ENCODE results near the gene SLC6A13.

SLC6A13 gene

DNA sequence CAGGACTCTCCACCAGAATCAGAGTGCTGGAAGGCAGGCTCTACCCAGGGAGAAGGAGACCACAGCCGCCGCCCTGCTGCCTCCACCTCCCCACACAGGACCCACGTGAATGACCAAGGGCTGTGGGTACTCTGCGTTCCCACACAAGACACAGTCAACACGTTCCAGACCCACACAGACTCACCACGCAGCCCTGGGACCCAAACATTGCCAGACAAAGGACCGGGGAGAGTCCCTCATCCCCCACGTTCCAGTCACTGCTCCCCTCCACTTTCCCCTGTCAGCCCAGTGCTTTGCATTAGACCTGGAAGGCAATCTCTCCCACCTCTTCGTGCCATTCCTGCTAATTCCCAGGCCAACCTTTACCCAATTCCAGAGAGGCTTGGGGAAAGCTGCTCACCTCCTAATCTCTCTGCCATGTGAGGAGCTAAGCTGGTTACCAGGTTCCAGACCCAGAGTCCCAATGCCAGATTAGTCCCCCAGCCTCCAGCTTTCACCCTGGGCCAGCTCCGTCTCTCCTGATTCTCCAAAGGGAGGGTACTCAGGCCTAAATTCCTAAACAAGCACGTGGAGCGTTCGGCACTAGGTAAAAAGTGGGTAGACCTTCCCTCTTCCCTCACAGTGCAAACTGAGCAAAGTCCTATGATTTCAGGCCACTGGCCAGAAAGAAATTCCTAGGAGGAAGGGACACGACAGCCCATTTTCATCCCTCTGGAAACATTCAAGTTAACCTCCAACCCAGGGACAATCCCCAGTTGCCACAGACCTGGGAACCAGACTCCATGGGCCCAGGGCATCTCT is 4.9 kb downstream of the SLC6A13 start:
- Mint-ChIP-seq H3K27ac (no peak overlapping the region), H3K36me3 (ENCODE audit: insufficient read depth) (no peaks in the 10 kb centered on the region), H3K27me3 (peaks cover 54 to 67% of the 10 kb centered on the region in 2 donors), H3K4me3 (no peak overlapping the region), H3K4me1 (ENCODE audit: low read depth in 2 of 2) (no peaks in the 10 kb centered on the region), H3K9me3 (no peaks in the 10 kb centered on the region)
- no peak for ATAC-seq (replicated peaks)
- DNase-seq, result no peak

DNA sequence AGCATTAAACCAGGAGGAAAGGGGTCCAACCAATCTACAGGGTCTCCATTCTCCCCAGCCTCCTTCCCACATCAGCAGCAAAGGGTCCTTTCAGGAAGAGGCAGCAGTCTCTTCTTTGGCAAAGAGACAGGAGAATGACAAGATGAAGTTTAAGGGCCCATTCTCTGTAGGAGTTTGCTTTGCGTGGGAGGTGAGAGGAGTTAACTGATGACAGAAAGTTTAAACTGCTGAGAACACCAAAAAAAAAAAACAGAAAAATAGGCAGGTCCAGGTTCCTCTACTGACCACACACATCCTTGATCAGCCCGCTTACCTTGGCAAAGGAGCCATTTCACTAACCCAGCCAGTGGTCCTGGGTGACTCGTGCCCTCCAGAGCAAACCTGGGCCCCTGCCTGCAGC is 5.7 kb downstream of the SLC6A13 start:
- no peak for ATAC-seq (replicated peaks)
- no peak for DNase-seq
- Mint-ChIP-seq H3K9me3 (no peaks in the 10 kb centered on the region), H3K27ac (no peak overlapping the region), H3K4me1 (ENCODE audit: low read depth in 2 of 2) (no peaks in the 10 kb centered on the region), H3K36me3 (ENCODE audit: insufficient read depth) (no peaks in the 10 kb centered on the region), H3K4me3 (no peak overlapping the region), H3K27me3 (peaks cover 54 to 65% of the 10 kb centered on the region in 2 donors)

DNA sequence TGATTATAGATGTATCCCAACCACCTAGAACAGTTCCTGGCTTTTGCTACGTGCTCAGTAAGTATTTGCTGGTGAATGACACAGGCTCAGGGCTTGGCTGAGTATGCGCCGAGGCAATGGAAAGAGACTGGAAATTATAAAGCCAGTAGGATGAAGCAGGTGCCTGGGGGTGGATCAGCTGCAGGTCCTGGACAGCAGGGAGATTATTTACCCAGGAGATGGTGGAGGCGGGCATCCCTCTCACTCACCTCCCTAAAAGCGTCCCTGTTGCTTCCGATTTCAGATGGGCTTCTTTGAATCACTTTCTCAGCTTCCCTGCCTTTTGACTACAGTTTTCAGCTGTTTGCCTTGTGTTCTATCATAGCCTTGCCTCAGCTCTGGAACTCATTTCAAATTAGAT is 6.4 kb downstream of the SLC6A13 start:
- no peaks in the 10 kb centered on the region for H3K36me3 Mint-ChIP-seq (ENCODE audit: insufficient read depth)
- H3K9me3 Mint-ChIP-seq, result no peaks in the 10 kb centered on the region
- no peak for ATAC-seq (replicated peaks)
- no peak overlapping the region for H3K4me3 Mint-ChIP-seq
- no peak for DNase-seq
- no peaks in the 10 kb centered on the region for H3K4me1 Mint-ChIP-seq (ENCODE audit: low read depth in 2 of 2)
- no peak overlapping the region for H3K27ac Mint-ChIP-seq
- H3K27me3 Mint-ChIP-seq, result peaks cover 54 to 61% of the 10 kb centered on the region in 2 donors

DNA sequence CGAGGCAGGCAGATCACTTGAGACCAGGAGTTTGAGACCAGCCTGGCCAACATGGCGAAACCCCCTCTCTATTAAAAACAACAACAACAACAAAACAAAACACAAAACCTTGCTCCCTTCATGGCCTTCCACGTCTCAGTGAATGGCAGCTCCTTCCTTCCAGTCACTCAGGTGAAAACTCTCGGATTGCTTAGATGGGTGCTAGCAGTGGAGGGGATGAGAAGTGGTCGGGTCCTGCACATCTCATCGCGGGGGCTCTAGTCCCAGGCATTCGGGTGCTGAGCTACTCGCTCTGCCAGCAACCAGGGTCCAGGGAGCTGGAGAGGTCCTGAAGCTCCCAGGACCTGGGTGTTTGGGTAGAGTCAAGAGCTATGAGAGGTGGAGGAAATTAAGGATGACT is 7.7 kb downstream of the SLC6A13 start:
- Mint-ChIP-seq H3K4me1 (ENCODE audit: low read depth in 2 of 2) (no peaks in the 10 kb centered on the region), H3K27ac (no peak overlapping the region), H3K9me3 (no peaks in the 10 kb centered on the region), H3K27me3 (peaks cover 49 to 56% of the 10 kb centered on the region in 2 donors), H3K36me3 (ENCODE audit: insufficient read depth) (no peaks in the 10 kb centered on the region), H3K4me3 (no peak overlapping the region)
- ATAC-seq (replicated peaks) (no peak), DNase-seq (no peak)

DNA sequence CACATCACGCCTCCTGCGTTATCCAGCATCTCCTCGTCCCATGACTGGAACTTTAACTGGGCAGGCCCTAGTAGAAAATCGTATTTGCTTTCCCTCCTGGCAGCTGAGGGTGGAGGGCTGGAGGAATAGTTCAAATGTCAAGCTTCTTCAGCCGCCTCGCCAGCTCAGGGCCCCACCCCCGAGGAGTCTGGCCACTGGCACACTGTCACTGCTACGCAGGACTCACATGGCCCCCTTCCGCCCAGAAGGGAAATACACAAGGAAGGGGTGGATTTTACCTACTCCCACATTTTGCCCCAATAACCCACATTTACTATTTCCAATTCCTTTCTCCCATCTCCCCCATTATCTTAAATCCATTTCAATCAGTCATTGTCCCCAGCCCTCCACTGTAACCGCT is 8.6 kb downstream of the SLC6A13 start:
- Mint-ChIP-seq H3K9me3 (no peaks in the 10 kb centered on the region), H3K4me3 (no peak overlapping the region), H3K4me1 (ENCODE audit: low read depth in 2 of 2) (no peaks in the 10 kb centered on the region), H3K27ac (no peak overlapping the region), H3K27me3 (peaks cover 44 to 51% of the 10 kb centered on the region in 2 donors), H3K36me3 (ENCODE audit: insufficient read depth) (no peaks in the 10 kb centered on the region)
- ATAC-seq (replicated peaks) (no peak), DNase-seq (no peak)

DNA sequence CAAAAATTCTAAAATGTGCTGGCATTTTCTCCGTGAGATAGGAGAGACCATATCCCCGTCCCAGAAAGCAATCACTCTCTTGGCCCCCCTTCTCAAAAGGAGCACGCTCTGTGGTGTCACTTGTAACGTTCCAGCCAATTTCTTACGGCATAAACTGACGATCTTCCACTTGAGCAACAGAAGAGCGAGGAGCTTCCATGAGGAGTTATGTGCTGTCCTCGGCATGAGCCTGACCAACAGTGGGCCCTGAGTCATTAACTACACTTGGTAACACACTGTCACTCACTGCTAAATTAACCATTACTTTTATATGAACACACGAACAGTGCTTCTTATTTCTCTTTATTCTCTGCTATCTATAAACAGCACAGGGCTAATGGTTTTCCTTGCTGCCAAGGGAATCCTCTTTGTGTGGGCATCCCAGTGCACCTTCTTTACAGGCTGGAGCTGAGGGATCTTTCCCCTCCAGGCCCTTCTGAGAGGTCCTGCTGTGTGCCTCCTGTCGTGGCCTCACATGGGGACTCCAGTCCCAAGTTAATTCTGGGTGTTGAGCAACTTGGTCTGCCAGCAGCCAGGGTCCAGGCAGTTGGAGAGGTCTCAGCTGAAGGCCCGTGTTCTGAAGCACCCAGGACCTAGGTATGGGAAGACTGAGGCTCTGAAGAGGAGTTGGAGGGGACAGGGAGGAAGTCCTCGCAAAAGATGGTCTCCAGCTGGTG is 9.4 kb downstream of the SLC6A13 start:
- H3K27me3 Mint-ChIP-seq, result peaks cover 40 to 46% of the 10 kb centered on the region in 2 donors
- DNase-seq (no peak), ATAC-seq (replicated peaks) (no peak)
- H3K27ac Mint-ChIP-seq, result no peak overlapping the region
- no peak overlapping the region for H3K4me3 Mint-ChIP-seq
- H3K9me3 Mint-ChIP-seq, result no peaks in the 10 kb centered on the region
- H3K4me1 Mint-ChIP-seq (ENCODE audit: low read depth in 2 of 2), result no peaks in the 10 kb centered on the region
- no peaks in the 10 kb centered on the region for H3K36me3 Mint-ChIP-seq (ENCODE audit: insufficient read depth)

DNA sequence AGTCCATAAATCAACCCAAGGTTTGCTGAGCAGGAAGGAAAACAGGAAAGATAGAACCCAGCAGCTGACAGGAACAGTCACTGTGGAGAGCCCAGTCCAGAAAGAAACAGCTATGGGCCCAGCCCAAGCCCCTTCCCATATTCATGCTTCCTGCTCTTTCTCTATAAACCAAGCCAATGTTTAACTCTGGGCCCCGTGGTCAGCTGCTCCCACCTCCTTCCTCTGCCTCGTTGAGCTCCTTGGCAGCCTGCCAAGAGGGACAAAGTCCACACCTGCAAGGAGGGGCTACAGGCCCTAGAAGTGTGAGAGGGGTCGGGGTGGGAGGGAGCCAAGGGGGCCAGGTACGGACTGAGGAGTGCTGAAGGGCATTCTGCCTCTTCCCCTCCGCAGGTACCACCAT is 10.0 kb downstream of the SLC6A13 start:
- Mint-ChIP-seq H3K36me3 (ENCODE audit: insufficient read depth) (no peaks in the 10 kb centered on the region), H3K27ac (no peak overlapping the region), H3K4me1 (ENCODE audit: low read depth in 2 of 2) (no peaks in the 10 kb centered on the region), H3K9me3 (peaks cover 1 to 6% of the 10 kb centered on the region in 2 donors), H3K27me3 (peaks cover 34 to 40% of the 10 kb centered on the region in 2 donors), H3K4me3 (no peak overlapping the region)
- DNase-seq, result no peak
- ATAC-seq (replicated peaks), result no peak

DNA sequence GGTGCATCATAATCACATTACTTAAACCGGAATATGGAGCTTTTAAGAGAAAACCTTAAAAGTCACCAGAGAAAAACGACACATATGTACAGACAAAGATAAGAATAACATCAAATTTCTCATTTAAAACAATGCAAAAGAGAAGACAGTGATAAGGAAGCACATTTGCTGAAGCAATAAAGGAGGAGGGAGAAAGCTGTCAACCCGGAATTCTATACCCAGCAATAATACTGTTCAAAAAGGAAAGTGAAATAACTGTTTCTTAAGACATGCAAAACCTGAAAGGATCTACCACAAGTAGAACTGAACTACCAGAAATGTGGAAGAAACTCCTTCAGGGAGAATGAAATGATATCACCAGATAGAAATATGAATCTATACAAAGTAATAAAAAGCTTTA is 15.4 kb downstream of the SLC6A13 start:
- DNase-seq (no peak), ATAC-seq (replicated peaks) (no peak)
- peaks cover 22 to 29% of the 10 kb centered on the region in 2 donors for H3K27me3 Mint-ChIP-seq
- H3K27ac Mint-ChIP-seq, result no peak overlapping the region
- peaks cover 3 to 9% of the 10 kb centered on the region in 2 donors for H3K9me3 Mint-ChIP-seq
- no peaks in the 10 kb centered on the region for H3K36me3 Mint-ChIP-seq (ENCODE audit: insufficient read depth)
- H3K4me3 Mint-ChIP-seq, result no peak overlapping the region
- H3K4me1 Mint-ChIP-seq (ENCODE audit: low read depth in 2 of 2), result no peaks in the 10 kb centered on the region

DNA sequence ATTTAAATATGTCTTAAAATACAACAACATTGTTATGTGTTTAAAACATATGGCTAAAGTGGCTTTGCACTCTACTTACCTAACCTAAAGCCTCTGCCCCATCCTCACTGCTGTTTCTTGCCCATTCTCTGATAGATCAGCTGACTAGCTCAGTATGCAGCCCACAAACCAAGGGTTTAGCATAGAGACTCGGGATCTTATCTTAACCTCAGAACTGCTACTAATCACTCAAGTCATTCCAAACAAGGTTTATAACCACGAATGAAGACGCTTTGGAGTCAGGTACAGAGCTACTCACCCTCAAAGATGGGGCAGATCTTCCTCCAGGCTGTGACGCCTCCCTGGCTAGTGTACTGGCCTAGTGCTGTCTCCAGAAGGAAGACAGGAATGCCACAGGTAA is 19.3 kb downstream of the SLC6A13 start:
- peaks cover 49 to 64% of the 10 kb centered on the region in 2 donors for H3K27me3 Mint-ChIP-seq
- no peak overlapping the region for H3K4me3 Mint-ChIP-seq
- H3K4me1 Mint-ChIP-seq (ENCODE audit: low read depth in 2 of 2), result no peaks in the 10 kb centered on the region
- H3K9me3 Mint-ChIP-seq, result peaks cover 3 to 9% of the 10 kb centered on the region in 2 donors
- H3K27ac Mint-ChIP-seq, result no peak overlapping the region
- no peaks in the 10 kb centered on the region for H3K36me3 Mint-ChIP-seq (ENCODE audit: insufficient read depth)
- ATAC-seq (replicated peaks), result no peak
- DNase-seq, result no peak

DNA sequence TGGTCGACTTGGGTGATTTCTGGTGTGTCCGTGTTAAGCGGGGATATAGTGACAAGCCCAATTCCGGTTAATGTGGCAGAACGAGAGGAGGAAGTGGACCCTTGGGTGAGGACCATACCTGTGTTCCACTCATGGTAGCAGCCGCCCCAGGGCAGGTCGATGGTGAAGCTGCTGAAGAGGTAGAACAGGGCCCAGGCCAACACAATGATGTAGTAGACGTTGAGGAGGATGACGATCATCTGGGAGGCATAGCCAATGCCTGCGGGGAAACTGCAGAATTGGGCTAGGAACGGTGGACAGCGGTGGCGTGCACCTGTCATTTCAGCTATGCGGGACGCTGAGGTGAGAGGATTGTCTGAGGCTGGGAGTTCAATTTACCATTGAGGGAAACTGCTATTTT is 20.1 kb downstream of the SLC6A13 start:
- Mint-ChIP-seq H3K4me3 (no peak overlapping the region), H3K27me3 (peaks cover 55 to 73% of the 10 kb centered on the region in 2 donors), H3K36me3 (ENCODE audit: insufficient read depth) (no peaks in the 10 kb centered on the region), H3K4me1 (ENCODE audit: low read depth in 2 of 2) (no peaks in the 10 kb centered on the region), H3K9me3 (peaks cover 1 to 2% of the 10 kb centered on the region in 2 donors), H3K27ac (no peak overlapping the region)
- DNase-seq (no peak), ATAC-seq (replicated peaks) (no peak)

DNA sequence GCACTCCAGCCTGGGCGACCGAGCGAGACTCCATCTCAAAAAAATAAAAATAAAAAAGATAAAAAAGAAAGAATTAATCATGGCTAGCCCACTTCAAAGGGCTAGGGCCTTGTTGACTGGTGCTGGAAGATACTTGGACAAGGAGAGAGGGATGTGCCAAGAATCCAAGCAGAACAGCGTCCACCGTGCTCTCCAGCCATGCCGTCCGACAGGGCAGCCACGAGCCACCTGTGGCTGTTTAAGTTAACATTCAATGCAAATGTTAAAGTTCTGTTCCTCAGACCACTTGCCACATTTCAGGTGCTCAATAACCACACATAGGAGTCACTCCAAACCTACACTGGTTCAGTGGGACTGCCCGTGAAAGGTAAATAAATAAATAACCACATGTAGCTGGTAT is 21.4 kb downstream of the SLC6A13 start:
- no peaks in the 10 kb centered on the region for H3K4me1 Mint-ChIP-seq (ENCODE audit: low read depth in 2 of 2)
- ATAC-seq (replicated peaks) (no peak), DNase-seq (no peak)
- peaks cover 55 to 74% of the 10 kb centered on the region in 2 donors for H3K27me3 Mint-ChIP-seq
- no peak overlapping the region for H3K27ac Mint-ChIP-seq
- H3K36me3 Mint-ChIP-seq (ENCODE audit: insufficient read depth), result no peaks in the 10 kb centered on the region
- peaks cover 3 to 4% of the 10 kb centered on the region in 2 donors for H3K9me3 Mint-ChIP-seq
- H3K4me3 Mint-ChIP-seq, result no peak overlapping the region

DNA sequence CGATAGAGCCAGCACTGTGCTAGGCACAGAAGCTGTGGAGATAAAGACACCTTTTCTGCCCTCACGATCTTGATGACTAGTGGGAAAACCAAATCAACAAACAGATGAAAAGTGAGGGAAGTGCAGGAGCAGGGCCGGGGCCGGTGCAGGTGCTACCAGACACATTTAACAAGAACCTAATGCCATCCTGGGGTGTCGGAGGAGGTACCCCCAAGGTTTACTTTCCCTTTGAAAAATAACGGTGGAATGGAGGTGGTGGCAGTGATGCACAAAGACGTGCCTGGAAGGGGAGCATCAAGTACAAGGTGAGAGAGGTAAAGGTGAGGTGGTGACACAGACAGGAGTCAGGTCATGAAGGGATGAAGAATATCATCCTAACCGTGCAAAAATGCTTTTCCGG is 22.1 kb downstream of the SLC6A13 start:
- Mint-ChIP-seq H3K27me3 (peaks cover 55 to 74% of the 10 kb centered on the region in 2 donors), H3K4me3 (no peak overlapping the region), H3K4me1 (ENCODE audit: low read depth in 2 of 2) (no peaks in the 10 kb centered on the region), H3K36me3 (ENCODE audit: insufficient read depth) (no peaks in the 10 kb centered on the region), H3K27ac (no peak overlapping the region), H3K9me3 (peaks cover 7 to 9% of the 10 kb centered on the region in 2 donors)
- DNase-seq (no peak), ATAC-seq (replicated peaks) (no peak)

DNA sequence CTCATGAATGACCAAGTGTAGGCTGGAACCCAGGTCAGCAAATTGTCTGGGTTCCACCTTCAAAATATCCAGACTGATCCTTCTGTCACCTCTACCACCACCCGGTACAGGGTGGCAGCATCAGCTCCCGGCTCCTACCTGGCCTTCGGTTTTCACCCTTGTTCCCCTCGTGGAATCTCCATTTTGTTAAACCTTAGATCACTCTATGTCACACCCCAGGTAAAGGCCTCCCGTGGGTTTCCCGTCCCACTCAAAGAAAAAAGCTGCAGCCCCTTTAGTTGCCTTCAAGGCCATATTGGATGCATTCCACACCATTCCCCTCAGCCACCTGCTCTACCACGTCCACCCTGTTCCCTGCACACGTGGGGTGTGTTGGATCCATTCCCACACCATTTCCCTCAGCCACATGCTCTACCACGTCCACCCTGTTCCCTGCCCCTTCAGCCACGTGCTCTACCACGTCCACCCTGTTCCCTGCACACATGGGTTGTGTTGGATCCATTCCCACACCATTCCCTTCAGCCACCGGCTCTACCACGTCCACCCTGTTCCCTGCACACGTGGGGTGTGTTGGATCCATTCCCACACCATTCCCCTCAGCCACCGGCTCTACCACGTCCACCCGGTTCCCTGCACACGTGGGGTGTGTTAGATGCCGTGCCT is 23.8 kb downstream of the SLC6A13 start:
- DNase-seq (no peak), ATAC-seq (replicated peaks) (no peak)
- Mint-ChIP-seq H3K27ac (no peak overlapping the region), H3K9me3 (peaks cover 7 to 9% of the 10 kb centered on the region in 2 donors), H3K36me3 (ENCODE audit: insufficient read depth) (no peaks in the 10 kb centered on the region), H3K4me1 (ENCODE audit: low read depth in 2 of 2) (no peaks in the 10 kb centered on the region), H3K27me3 (peaks cover 44 to 58% of the 10 kb centered on the region in 2 donors), H3K4me3 (no peak overlapping the region)
